Measurements from ENCODE around the gene WDR17.

The WDR17 gene

GRCh38 chr4:176044589-176044951, 21.1 kb upstream of the WDR17 start:
- no peak overlapping the region for H4K8ac ChIP-seq (ENCODE audit: low read depth, low read length)
- H2BK15ac ChIP-seq (ENCODE audit: low read length) = no peak overlapping the region
- no peaks in the 10 kb centered on the region for H3K79me1 ChIP-seq (ENCODE audit: low read depth, low read length)
- no peak overlapping the region for H2AK5ac ChIP-seq (ENCODE audit: low read depth, low read length)
- H4K91ac ChIP-seq (ENCODE audit: low read depth, low read length, poor library complexity) = no peak overlapping the region
- DNase-seq (ENCODE audit: low spot score) = no peak
- H3K18ac ChIP-seq (ENCODE audit: low read length) = peak overlapping the region; percentile 27
- no peak overlapping the region for H3K23ac ChIP-seq (ENCODE audit: low read depth, low read length, poor library complexity)
- H3K4me1 ChIP-seq (ENCODE audit: control insufficient read depth in 2 of 2, insufficient read depth in 1 of 2, low read depth in 1 of 2, low read length in 2 of 2) = peaks cover 0 to 2% of the 10 kb centered on the region in 2 donors
- H2BK120ac ChIP-seq (ENCODE audit: low read depth, low read length) = no peak overlapping the region
- H3K9me3 ChIP-seq (replicated peaks in 1 of 2; ENCODE audit: control insufficient read depth in 2 of 2, insufficient read depth in 1 of 2, low read depth in 1 of 2, low read length in 2 of 2) = no peaks in the 10 kb centered on the region
- peak overlapping the region; percentile 33 for H2AFZ ChIP-seq (ENCODE audit: low read length)
- H3K27ac ChIP-seq (replicated peaks; ENCODE audit: low read length) = no peak overlapping the region
- no peak overlapping the region for H3K4me2 ChIP-seq (ENCODE audit: insufficient read depth, low read length, poor library complexity, severe bottlenecking)
- H3K4me3 ChIP-seq (ENCODE audit: low read length in 2 of 2) = no peak overlapping the region
- H2BK12ac ChIP-seq (ENCODE audit: low read length) = no peak overlapping the region
- no peaks in the 10 kb centered on the region for H3K27me3 ChIP-seq (ENCODE audit: control insufficient read depth in 3 of 3, insufficient read depth in 3 of 3, low read depth in 1 of 3, low read length in 3 of 3)
- H3K9ac ChIP-seq (ENCODE audit: low read depth, low read length, poor library complexity) = no peak overlapping the region
- H3K36me3 ChIP-seq (replicated peaks in 1 of 2; ENCODE audit: control insufficient read depth in 2 of 2, insufficient read depth in 2 of 2, low read length in 2 of 2) = no peaks in the 10 kb centered on the region
- no peak overlapping the region for H2BK5ac ChIP-seq (ENCODE audit: low read length)
- no peak overlapping the region for H3K14ac ChIP-seq (ENCODE audit: low read length)
- WGBS, 2 donors (ENCODE audit: extremely low coverage in 2 of 2, insufficient read length in 2 of 2, insufficient replicate concordance in 1 of 2) = no CpG with 5 or more reads among the region's 4 CpGs
- H3K4ac ChIP-seq (ENCODE audit: low read length) = no peak overlapping the region

- H3K9me3 ChIP-seq (replicated peaks in 1 of 2; ENCODE audit: control insufficient read depth in 2 of 2, insufficient read depth in 1 of 2, low read depth in 1 of 2, low read length in 2 of 2) = no peaks in the 10 kb centered on the region
- H3K79me1 ChIP-seq (ENCODE audit: low read depth, low read length) = no peaks in the 10 kb centered on the region
- H3K23ac ChIP-seq (ENCODE audit: low read depth, low read length, poor library complexity) = no peak overlapping the region
- no peak overlapping the region for H3K27ac ChIP-seq (replicated peaks; ENCODE audit: low read length)
- peaks cover 0 to 2% of the 10 kb centered on the region in 2 donors for H3K4me1 ChIP-seq (ENCODE audit: control insufficient read depth in 2 of 2, insufficient read depth in 1 of 2, low read depth in 1 of 2, low read length in 2 of 2)
- H3K36me3 ChIP-seq (replicated peaks in 1 of 2; ENCODE audit: control insufficient read depth in 2 of 2, insufficient read depth in 2 of 2, low read length in 2 of 2) = no peaks in the 10 kb centered on the region
- no peak overlapping the region for H3K14ac ChIP-seq (ENCODE audit: low read length)
- no peak overlapping the region for H3K9ac ChIP-seq (ENCODE audit: low read depth, low read length, poor library complexity)
- DNase-seq (ENCODE audit: low spot score) = no peak
- no peak overlapping the region for H3K18ac ChIP-seq (ENCODE audit: low read length)
- no peak overlapping the region for H3K4me3 ChIP-seq (ENCODE audit: low read length in 2 of 2)
- H4K8ac ChIP-seq (ENCODE audit: low read depth, low read length) = no peak overlapping the region
- no peak overlapping the region for H4K91ac ChIP-seq (ENCODE audit: low read depth, low read length, poor library complexity)
- H3K4ac ChIP-seq (ENCODE audit: low read length) = no peak overlapping the region
- H3K27me3 ChIP-seq (ENCODE audit: control insufficient read depth in 3 of 3, insufficient read depth in 3 of 3, low read depth in 1 of 3, low read length in 3 of 3) = no peaks in the 10 kb centered on the region
- H2BK5ac ChIP-seq (ENCODE audit: low read length) = no peak overlapping the region
- H2BK15ac ChIP-seq (ENCODE audit: low read length) = no peak overlapping the region
- H2AFZ ChIP-seq (ENCODE audit: low read length) = no peak overlapping the region
- H2AK5ac ChIP-seq (ENCODE audit: low read depth, low read length) = no peak overlapping the region
- H2BK120ac ChIP-seq (ENCODE audit: low read depth, low read length) = no peak overlapping the region
- H3K4me2 ChIP-seq (ENCODE audit: insufficient read depth, low read length, poor library complexity, severe bottlenecking) = no peak overlapping the region
- no peak overlapping the region for H2BK12ac ChIP-seq (ENCODE audit: low read length)
- no CpG with 5 or more reads among the region's 4 CpGs for WGBS, 2 donors (ENCODE audit: extremely low coverage in 2 of 2, insufficient read length in 2 of 2, insufficient replicate concordance in 1 of 2)
Measured at GRCh38 chr4:176048631-176049030, 17.0 kb upstream of the WDR17 start.

DNA sequence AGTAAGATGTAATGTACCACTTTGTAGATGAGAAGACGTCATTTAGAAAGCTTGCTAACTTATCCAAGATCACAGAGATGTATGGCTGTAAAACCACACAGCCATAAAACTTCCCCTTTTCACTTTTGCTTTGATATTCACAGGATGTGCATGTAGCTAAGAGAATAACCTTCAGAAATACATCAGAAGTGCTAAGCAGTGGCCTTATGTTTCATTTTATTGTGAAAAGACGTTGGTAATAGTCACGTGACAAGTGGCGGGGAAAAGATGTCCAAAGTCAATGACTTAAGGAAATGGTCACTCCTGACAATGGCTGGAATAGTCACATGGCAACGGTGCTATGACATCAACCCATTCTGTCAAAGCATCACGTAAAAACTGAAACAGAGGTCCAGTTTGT, 12.9 kb upstream of the WDR17 start:
- H3K23ac ChIP-seq (ENCODE audit: low read depth, low read length, poor library complexity) = no peak overlapping the region
- H3K4me3 ChIP-seq (ENCODE audit: low read length in 2 of 2) = no peak overlapping the region

GRCh38 chr4:176053785-176054184, 11.9 kb upstream of the WDR17 start:
- Histone ChIP-seq H2BK15ac (ENCODE audit: low read length) (no peak overlapping the region), H4K91ac (ENCODE audit: low read depth, low read length, poor library complexity) (no peak overlapping the region), H3K27me3 (ENCODE audit: control insufficient read depth in 3 of 3, insufficient read depth in 3 of 3, low read depth in 1 of 3, low read length in 3 of 3) (no peaks in the 10 kb centered on the region), H2BK5ac (ENCODE audit: low read length) (no peak overlapping the region), H3K79me1 (ENCODE audit: low read depth, low read length) (no peaks in the 10 kb centered on the region), H3K14ac (ENCODE audit: low read length) (no peak overlapping the region), H2BK120ac (ENCODE audit: low read depth, low read length) (no peak overlapping the region), H3K18ac (ENCODE audit: low read length) (no peak overlapping the region), H3K4ac (ENCODE audit: low read length) (no peak overlapping the region), H4K8ac (ENCODE audit: low read depth, low read length) (no peak overlapping the region), H3K4me2 (ENCODE audit: insufficient read depth, low read length, poor library complexity, severe bottlenecking) (no peak overlapping the region), H3K27ac (replicated peaks; ENCODE audit: low read length) (no peak overlapping the region), H3K36me3 (replicated peaks in 1 of 2; ENCODE audit: control insufficient read depth in 2 of 2, insufficient read depth in 2 of 2, low read length in 2 of 2) (no peaks in the 10 kb centered on the region), H3K9ac (ENCODE audit: low read depth, low read length, poor library complexity) (no peak overlapping the region), H3K9me3 (replicated peaks in 1 of 2; ENCODE audit: control insufficient read depth in 2 of 2, insufficient read depth in 1 of 2, low read depth in 1 of 2, low read length in 2 of 2) (no peaks in the 10 kb centered on the region), H3K4me1 (ENCODE audit: control insufficient read depth in 2 of 2, insufficient read depth in 1 of 2, low read depth in 1 of 2, low read length in 2 of 2) (no peaks in the 10 kb centered on the region), H2BK12ac (ENCODE audit: low read length) (no peak overlapping the region), H2AFZ (ENCODE audit: low read length) (no peak overlapping the region), H3K4me3 (ENCODE audit: low read length in 2 of 2) (no peak overlapping the region), H3K23ac (ENCODE audit: low read depth, low read length, poor library complexity) (no peak overlapping the region), H2AK5ac (ENCODE audit: low read depth, low read length) (no peak overlapping the region)
- no peak for DNase-seq (ENCODE audit: low spot score)
- no CpG with 5 or more reads among the region's 2 CpGs for WGBS, 2 donors (ENCODE audit: extremely low coverage in 2 of 2, insufficient read length in 2 of 2, insufficient replicate concordance in 1 of 2)

More for the DNA sequence above, 12.9 kb upstream of the WDR17 start:
- Histone ChIP-seq H3K79me1 (ENCODE audit: low read depth, low read length) (no peaks in the 10 kb centered on the region), H4K8ac (ENCODE audit: low read depth, low read length) (no peak overlapping the region), H2BK15ac (ENCODE audit: low read length) (no peak overlapping the region), H3K27ac (replicated peaks; ENCODE audit: low read length) (no peak overlapping the region), H3K27me3 (ENCODE audit: control insufficient read depth in 3 of 3, insufficient read depth in 3 of 3, low read depth in 1 of 3, low read length in 3 of 3) (no peaks in the 10 kb centered on the region), H3K36me3 (replicated peaks in 1 of 2; ENCODE audit: control insufficient read depth in 2 of 2, insufficient read depth in 2 of 2, low read length in 2 of 2) (no peaks in the 10 kb centered on the region), H3K4ac (ENCODE audit: low read length) (no peak overlapping the region), H3K9me3 (replicated peaks in 1 of 2; ENCODE audit: control insufficient read depth in 2 of 2, insufficient read depth in 1 of 2, low read depth in 1 of 2, low read length in 2 of 2) (no peaks in the 10 kb centered on the region), H2AFZ (ENCODE audit: low read length) (no peak overlapping the region), H2BK5ac (ENCODE audit: low read length) (no peak overlapping the region), H3K4me1 (ENCODE audit: control insufficient read depth in 2 of 2, insufficient read depth in 1 of 2, low read depth in 1 of 2, low read length in 2 of 2) (no peaks in the 10 kb centered on the region), H3K4me2 (ENCODE audit: insufficient read depth, low read length, poor library complexity, severe bottlenecking) (no peak overlapping the region), H3K18ac (ENCODE audit: low read length) (no peak overlapping the region), H3K14ac (ENCODE audit: low read length) (no peak overlapping the region), H2BK12ac (ENCODE audit: low read length) (no peak overlapping the region), H4K91ac (ENCODE audit: low read depth, low read length, poor library complexity) (no peak overlapping the region), H2AK5ac (ENCODE audit: low read depth, low read length) (no peak overlapping the region), H3K9ac (ENCODE audit: low read depth, low read length, poor library complexity) (no peak overlapping the region), H2BK120ac (ENCODE audit: low read depth, low read length) (no peak overlapping the region)
- WGBS, 2 donors (ENCODE audit: extremely low coverage in 2 of 2, insufficient read length in 2 of 2, insufficient replicate concordance in 1 of 2) = no CpG with 5 or more reads among the region's 6 CpGs
- DNase-seq (ENCODE audit: low spot score) = no peak
